HUES64 (cell line): Measurements from ENCODE around the gene ZNF579.
"Not testable (repeated sequence)": the region's sequence is repeated elsewhere in the genome, so short reads cannot be mapped to it uniquely, and the experiment has no call there.

Experiments
- H3K27ac ChIP-seq: 2 replicates; pipeline ENCODE4 v1.7.0; 2013; ENCODE audit warnings: low read depth, low read length, inconsistent platforms
- H3K27me3 ChIP-seq: 2 replicates; pipeline ENCODE4 v1.6.1; 2013; ENCODE audit warnings: mild to moderate bottlenecking, low read length; ENCODE audit not compliant: insufficient read depth
- H3K36me3 ChIP-seq: 2 replicates; pipeline ENCODE4 v1.6.1; 2013; ENCODE audit warnings: mild to moderate bottlenecking, low read length; ENCODE audit not compliant: insufficient read depth
- H3K4me1 ChIP-seq: 2 replicates; pipeline ENCODE4 v1.6.1; 2013; ENCODE audit warnings: mild to moderate bottlenecking, low read length, moderate library complexity; ENCODE audit not compliant: insufficient read depth
- H3K4me3 ChIP-seq: 2 replicates; pipeline ENCODE4 v1.5.1; 2013; ENCODE audit warnings: mild to moderate bottlenecking, low read length, moderate library complexity
- H3K9ac ChIP-seq: 2 replicates; pipeline ENCODE4 v1.6.1; 2013; ENCODE audit warnings: mild to moderate bottlenecking, low read depth, low read length
- H3K9me3 ChIP-seq: 2 replicates; pipeline ENCODE4 v1.6.1; 2013; ENCODE audit warnings: low read depth, low read length; ENCODE audit not compliant: insufficient read depth
- WGBS: fragments of 150-250, 120-280 bp; methylation state at CpG from one replicate; pipeline ENCODE4 v1.1.7; 2013; ENCODE audit warnings: missing lambda C conversion rate; 5-methylcytosine and 5-hydroxymethylcytosine counted together

The ZNF579 gene

GRCh38 chr19:55591555-55591954, 10.9 kb upstream of the ZNF579 start:
- H3K9me3 ChIP-seq = no peaks in the 10 kb centered on the region
- 83% methylated on average over 10 of the region's 10 CpGs for WGBS
- H3K27ac ChIP-seq = no peak overlapping the region
- no peak overlapping the region for H3K4me3 ChIP-seq
- H3K27me3 ChIP-seq = no peaks in the 10 kb centered on the region
- no peak overlapping the region for H3K9ac ChIP-seq
- H3K36me3 ChIP-seq = peaks cover 23% of the 10 kb centered on the region
- peaks cover 3% of the 10 kb centered on the region; the same call in 1 of the 2 replicates for H3K4me1 ChIP-seq

GRCh38 chr19:55590617-55591016, 10.0 kb upstream of the ZNF579 start:
- no peak overlapping the region for H3K27ac ChIP-seq
- WGBS = 85% methylated on average over 10 of the region's 10 CpGs
- H3K9ac ChIP-seq = no peak overlapping the region
- H3K9me3 ChIP-seq = no peaks in the 10 kb centered on the region
- H3K4me1 ChIP-seq = peaks cover 6% of the 10 kb centered on the region; the same call in 1 of the 2 replicates
- no peaks in the 10 kb centered on the region for H3K27me3 ChIP-seq
- H3K36me3 ChIP-seq = peaks cover 13% of the 10 kb centered on the region
- H3K4me3 ChIP-seq = no peak overlapping the region

GRCh38 chr19:55590109-55590508, 9.5 kb upstream of the ZNF579 start:
- no peaks in the 10 kb centered on the region for H3K9me3 ChIP-seq
- peaks cover 8% of the 10 kb centered on the region for H3K36me3 ChIP-seq
- no peaks in the 10 kb centered on the region for H3K27me3 ChIP-seq
- no peak overlapping the region for H3K9ac ChIP-seq
- WGBS = 55% methylated on average over 7 of the region's 7 CpGs
- peaks cover 11% of the 10 kb centered on the region; the same call in 1 of the 2 replicates for H3K4me1 ChIP-seq
- H3K27ac ChIP-seq = no peak overlapping the region
- no peak overlapping the region for H3K4me3 ChIP-seq

- WGBS = 92% methylated on average over 8 of the region's 8 CpGs
- H3K9me3 ChIP-seq = no peaks in the 10 kb centered on the region
- no peak overlapping the region for H3K9ac ChIP-seq
- no peak overlapping the region for H3K4me3 ChIP-seq
- peaks cover 1% of the 10 kb centered on the region; the same call in 1 of the 2 replicates for H3K36me3 ChIP-seq
- H3K4me1 ChIP-seq = peaks cover 11% of the 10 kb centered on the region; the same call in 1 of the 2 replicates
- H3K27me3 ChIP-seq = no peaks in the 10 kb centered on the region
- H3K27ac ChIP-seq = no peak overlapping the region
Observed at GRCh38 chr19:55588738-55589137, 8.1 kb upstream of the ZNF579 start.

- no peaks in the 10 kb centered on the region for H3K9me3 ChIP-seq
- no peaks in the 10 kb centered on the region; the same call in 1 of the 2 replicates for H3K36me3 ChIP-seq
- peak overlapping the region; percentile 55 for H3K4me3 ChIP-seq
- peaks cover 11% of the 10 kb centered on the region; the same call in 1 of the 2 replicates for H3K4me1 ChIP-seq
- no peaks in the 10 kb centered on the region for H3K27me3 ChIP-seq
- H3K9ac ChIP-seq = peak overlapping the region; percentile 7; the same call in 1 of the 2 replicates
- H3K27ac ChIP-seq = no peak overlapping the region; the same call in 1 of the 2 replicates
- WGBS = 1% methylated on average over 40 of the region's 40 CpGs
Observed at GRCh38 chr19:55586976-55587668, 6.5 kb upstream of the ZNF579 start.

DNA sequence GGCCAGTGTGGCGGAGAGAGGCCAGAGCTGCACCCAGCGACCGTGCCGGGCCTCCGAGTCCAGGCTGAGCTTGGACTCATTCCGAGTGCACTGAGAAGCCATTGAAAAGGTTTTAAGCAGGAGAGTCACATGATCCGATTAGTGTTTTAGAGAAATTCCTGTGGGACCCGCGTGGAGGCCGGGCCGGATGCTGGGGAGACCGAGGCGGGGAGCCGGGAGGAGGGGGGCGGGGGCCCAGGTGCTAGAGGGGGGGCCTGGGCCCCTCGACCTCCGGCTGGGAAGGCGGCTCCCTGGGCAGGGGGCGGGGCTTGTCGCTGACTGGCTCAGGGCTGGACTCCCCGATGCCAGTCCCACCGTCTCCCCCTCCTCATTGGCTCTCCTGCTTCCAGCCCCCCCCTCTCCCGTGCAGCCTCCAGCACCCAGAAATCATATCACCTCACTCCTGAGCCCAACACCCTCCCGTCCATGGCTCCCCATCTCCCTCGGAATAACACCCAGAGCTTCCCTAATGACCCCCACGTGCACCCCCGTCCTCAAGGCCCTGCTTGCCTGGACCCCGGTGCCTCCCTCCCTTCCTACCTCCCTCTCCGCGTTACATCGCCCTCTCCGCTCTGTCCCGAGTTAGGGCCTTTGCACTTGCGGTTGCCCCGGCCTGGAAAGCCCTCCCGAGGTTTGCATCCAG, 5.2 kb upstream of the ZNF579 start:
- no peaks in the 10 kb centered on the region for H3K36me3 ChIP-seq
- no peaks in the 10 kb centered on the region for H3K27me3 ChIP-seq
- H3K4me3 ChIP-seq = peak overlapping the region; percentile 65
- peaks cover 8% of the 10 kb centered on the region; the same call in 1 of the 2 replicates for H3K4me1 ChIP-seq
- no peaks in the 10 kb centered on the region for H3K9me3 ChIP-seq
- H3K27ac ChIP-seq = peak overlapping the region; percentile 62
- WGBS = 4% methylated on average over 36 of the region's 36 CpGs
- H3K9ac ChIP-seq = peak overlapping the region; percentile 65

DNA sequence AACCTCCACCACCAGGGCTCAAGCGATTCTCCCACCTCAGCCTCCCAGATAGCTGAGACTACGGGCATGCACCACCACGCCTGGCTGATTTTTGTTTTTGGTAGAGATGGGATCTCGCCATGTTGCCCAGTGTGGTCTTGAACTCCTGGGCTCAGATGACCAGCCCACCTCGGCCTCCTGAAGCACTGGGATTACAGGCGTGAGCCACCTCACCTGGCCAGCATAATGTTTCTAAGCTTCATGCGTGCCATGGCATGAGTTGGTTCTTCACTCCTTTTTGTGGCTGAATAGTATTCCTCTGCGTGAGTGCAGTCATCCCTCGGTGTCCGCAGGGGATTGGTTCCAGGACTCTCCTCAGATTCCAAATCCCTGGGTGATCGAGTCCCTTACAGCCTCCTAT, 4.2 kb upstream of the ZNF579 start:
- Histone ChIP-seq H3K4me3 (no peak overlapping the region), H3K36me3 (no peaks in the 10 kb centered on the region), H3K4me1 (0 out of 2 replicates have a peak, but pooled peaks cover 8% of the 10 kb centered on the region), H3K9me3 (no peaks in the 10 kb centered on the region), H3K9ac (no peak overlapping the region), H3K27ac (no peak overlapping the region), H3K27me3 (no peaks in the 10 kb centered on the region)
- WGBS = 93% methylated on average over 11 of the region's 11 CpGs

GRCh38 chr19:55583897-55584296, 3.2 kb upstream of the ZNF579 start:
- not testable (repeated sequence) for H3K27me3 ChIP-seq, H3K27ac ChIP-seq, H3K9ac ChIP-seq, H3K4me1 ChIP-seq, H3K36me3 ChIP-seq, H3K4me3 ChIP-seq, H3K9me3 ChIP-seq
- WGBS = 84% methylated on average over 8 of the region's 8 CpGs

- H3K9ac ChIP-seq, H3K4me3 ChIP-seq, H3K9me3 ChIP-seq, H3K27me3 ChIP-seq, H3K36me3 ChIP-seq, H3K27ac ChIP-seq, H3K4me1 ChIP-seq: not testable (repeated sequence)
- 89% methylated on average over 4 of the region's 4 CpGs for WGBS
Observed at GRCh38 chr19:55582284-55582683, 1.6 kb upstream of the ZNF579 start.

DNA sequence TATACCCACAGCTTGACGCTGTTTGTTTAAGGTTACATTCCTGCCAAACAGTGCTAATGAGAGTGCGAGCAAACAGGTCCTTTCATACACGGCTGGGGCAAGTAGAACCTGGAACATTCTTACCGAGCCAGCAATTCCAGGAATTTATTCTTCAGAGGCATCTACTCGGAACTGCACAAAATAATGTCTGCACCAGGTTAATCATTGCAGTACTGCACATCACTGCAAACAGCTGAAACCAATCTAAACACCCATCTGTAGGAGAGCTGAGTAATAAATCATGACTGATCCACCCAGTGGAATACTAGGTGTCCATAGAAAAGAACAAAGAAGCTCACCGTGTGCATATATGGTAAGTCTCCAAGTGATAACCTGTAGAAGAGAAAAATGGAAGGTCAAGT, 1.2 kb upstream of the ZNF579 start:
- H3K9ac ChIP-seq = no peak overlapping the region
- H3K4me3 ChIP-seq = no peak overlapping the region
- no peaks in the 10 kb centered on the region for H3K27me3 ChIP-seq
- H3K9me3 ChIP-seq = no peaks in the 10 kb centered on the region
- H3K36me3 ChIP-seq = peaks cover 11% of the 10 kb centered on the region
- no peak overlapping the region for H3K27ac ChIP-seq
- H3K4me1 ChIP-seq = 0 out of 2 replicates have a peak, but pooled peaks cover 8% of the 10 kb centered on the region
- WGBS = 49% methylated on average over 6 of the region's 6 CpGs

DNA sequence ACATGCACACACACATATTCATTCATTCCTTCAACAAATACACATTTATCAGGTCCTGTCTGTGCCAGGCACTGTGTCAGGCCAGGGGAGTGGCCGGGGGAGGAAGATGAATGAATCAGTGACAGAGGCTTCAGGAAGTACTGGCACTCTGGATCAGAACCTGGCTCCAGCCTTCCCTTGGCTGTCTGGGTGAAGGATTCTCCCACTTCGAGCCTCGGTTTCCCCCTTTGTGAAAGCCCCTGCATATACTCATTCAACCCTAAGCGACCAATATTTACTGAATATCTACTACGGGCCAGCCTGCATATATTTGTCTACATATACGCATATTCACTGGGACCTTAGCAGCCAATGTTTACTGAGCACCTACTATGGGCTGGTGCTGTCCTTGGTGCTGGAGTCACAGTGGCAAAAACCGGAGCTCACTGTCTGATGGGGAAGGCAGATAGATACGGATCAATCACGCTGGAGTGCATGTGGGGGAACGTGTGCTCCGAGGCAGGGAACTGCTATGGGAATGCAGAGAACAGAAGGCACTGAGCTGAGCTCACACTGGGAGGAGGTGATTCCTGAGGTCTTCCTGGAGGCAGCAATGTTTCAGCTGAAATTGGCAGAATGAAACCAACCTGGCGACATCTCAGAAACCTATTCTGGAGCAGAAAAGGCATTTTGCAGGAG, 636 bp upstream of the ZNF579 start:
- 0 out of 2 replicates have a peak, but pooled peaks cover 8% of the 10 kb centered on the region for H3K4me1 ChIP-seq
- H3K27ac ChIP-seq = no peak overlapping the region
- peaks cover 15% of the 10 kb centered on the region for H3K36me3 ChIP-seq
- H3K27me3 ChIP-seq = no peaks in the 10 kb centered on the region
- H3K4me3 ChIP-seq = peak overlapping the region; percentile 76
- no peak overlapping the region for H3K9ac ChIP-seq
- H3K9me3 ChIP-seq = no peaks in the 10 kb centered on the region
- WGBS = 37% methylated on average over 12 of the region's 12 CpGs
